Activated T-helper 17 cell treated with anti-CD3 and anti-CD28 coated beads, Interleukin-2, amount 50 U/mL, for 72 hours (primary cell): ENCODE measurements around the gene GTPBP3. TPM values are rescaled to one million over a fixed set of nuclear protein-coding genes. Genes with fewer than 3 reads are reported as not detected.

Source experiments
- ATAC-seq: fragments of 150-1000 bp; cut with Tn5 transposase; replicated peaks from 2 replicates; pipeline ENCODE4 v1.10.0; 2021; ENCODE audit warnings: mild to moderate bottlenecking, moderate library complexity
- H3K27ac Mint-ChIP-seq: one replicate; pipeline ENCODE4 v1.8.0; 2022; ENCODE audit warnings: mixed read lengths
- H3K27me3 Mint-ChIP-seq: one replicate; pipeline ENCODE4 v1.8.0; 2022; ENCODE audit warnings: mixed read lengths
- H3K36me3 Mint-ChIP-seq: one replicate; pipeline ENCODE4 v1.8.0; 2022; ENCODE audit warnings: low read depth, mild to moderate bottlenecking, mixed read lengths
- H3K4me1 Mint-ChIP-seq: one replicate; pipeline ENCODE4 v1.8.0; 2022; ENCODE audit warnings: mixed read lengths
- H3K4me3 Mint-ChIP-seq: one replicate; pipeline ENCODE4 v1.8.0; 2022; ENCODE audit warnings: mild to moderate bottlenecking, mixed read lengths
- H3K9me3 Mint-ChIP-seq: one replicate; pipeline ENCODE4 v1.8.0; 2022; ENCODE audit warnings: mixed read lengths
- total RNA-seq, 2 donors: library from RNA; stranded (reverse); gene quantifications; one replicate each; pipeline ENCODE4 v1.2.3, GENCODE V29; 2022

GTPBP3 gene
- total RNA-seq, 2 donors from 2014 or later, result 14.7 to 29.6 TPM

DNA sequence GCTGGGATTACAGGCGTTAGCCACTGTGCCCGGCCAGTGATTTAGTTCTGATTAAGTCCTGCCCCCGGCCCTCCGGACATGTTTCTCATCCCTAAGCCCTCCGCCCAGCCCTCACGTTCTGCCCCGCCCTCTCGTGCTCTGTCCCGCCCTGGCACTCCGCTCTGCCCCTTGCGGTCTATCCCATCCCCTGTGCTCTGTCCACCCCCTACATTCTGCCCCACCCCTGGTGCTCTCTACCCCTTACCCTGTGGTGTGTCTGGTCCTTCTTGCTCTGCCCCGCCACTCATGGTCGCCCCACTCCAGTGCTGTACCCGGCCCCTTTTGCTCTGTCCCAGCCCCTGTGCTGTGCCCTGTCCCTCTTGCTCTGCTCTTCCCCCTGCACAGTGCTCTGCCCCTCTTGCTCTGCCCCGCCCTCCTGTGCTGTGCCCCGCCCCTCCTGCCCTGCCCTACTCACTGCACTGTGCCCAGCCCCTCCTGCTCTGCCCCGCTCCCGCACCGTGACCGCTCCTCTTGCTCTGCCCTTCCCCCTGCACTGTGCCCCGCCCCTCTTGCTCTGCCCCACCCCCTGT is 3.0 kb downstream of the GTPBP3 start:
- Mint-ChIP-seq H3K9me3 (no peaks in the 10 kb centered on the region), H3K27me3 (no peaks in the 10 kb centered on the region), H3K27ac (no peak overlapping the region), H3K4me3 (no peak overlapping the region), H3K36me3 (no peaks in the 10 kb centered on the region), H3K4me1 (peaks cover 5% of the 10 kb centered on the region)
- no peak for ATAC-seq

DNA sequence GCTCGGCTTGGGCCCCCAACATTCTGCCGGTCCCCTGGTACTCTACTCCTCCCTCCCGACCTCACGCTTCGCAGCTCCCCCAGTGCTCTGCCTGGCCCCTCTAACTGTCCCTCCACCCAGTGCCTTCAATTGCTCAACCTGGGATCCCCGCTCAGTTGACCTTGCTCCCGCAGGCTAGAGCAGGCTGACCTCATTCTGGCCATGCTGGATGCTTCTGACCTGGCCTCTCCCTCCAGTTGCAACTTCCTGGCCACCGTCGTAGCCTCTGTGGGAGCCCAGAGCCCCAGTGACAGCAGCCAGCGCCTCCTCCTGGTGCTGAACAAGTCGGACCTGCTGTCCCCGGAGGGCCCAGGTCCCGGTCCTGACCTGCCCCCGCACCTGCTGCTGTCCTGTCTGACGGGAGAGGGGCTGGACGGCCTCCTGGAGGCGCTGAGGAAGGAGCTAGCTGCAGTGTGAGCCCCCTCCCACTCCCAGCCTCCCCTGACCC is 3.6 kb downstream of the GTPBP3 start:
- Mint-ChIP-seq H3K4me3 (no peak overlapping the region), H3K27me3 (no peaks in the 10 kb centered on the region), H3K27ac (no peak overlapping the region), H3K36me3 (no peaks in the 10 kb centered on the region), H3K4me1 (peaks cover 5% of the 10 kb centered on the region), H3K9me3 (no peaks in the 10 kb centered on the region)
- ATAC-seq, result no peak

DNA sequence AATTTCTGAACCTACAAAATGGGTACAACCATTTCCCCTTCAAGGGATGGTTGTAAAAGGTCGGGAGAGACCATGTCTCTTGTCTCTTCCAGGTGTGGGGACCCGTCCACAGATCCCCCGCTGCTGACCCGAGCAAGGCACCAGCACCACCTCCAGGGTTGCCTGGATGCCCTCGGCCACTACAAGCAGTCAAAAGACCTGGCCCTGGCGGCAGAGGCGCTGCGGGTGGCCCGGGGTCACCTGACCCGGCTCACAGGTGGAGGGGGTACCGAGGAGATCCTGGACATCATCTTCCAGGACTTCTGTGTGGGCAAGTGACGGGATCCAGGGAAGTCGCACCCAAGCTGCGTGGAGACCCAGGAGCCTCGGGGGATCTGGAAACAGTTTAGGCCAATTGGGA is 4.0 kb downstream of the GTPBP3 start:
- no peak overlapping the region for H3K4me3 Mint-ChIP-seq
- H3K36me3 Mint-ChIP-seq, result no peaks in the 10 kb centered on the region
- no peak overlapping the region for H3K27ac Mint-ChIP-seq
- ATAC-seq, result no peak
- peaks cover 10% of the 10 kb centered on the region for H3K4me1 Mint-ChIP-seq
- no peaks in the 10 kb centered on the region for H3K27me3 Mint-ChIP-seq
- H3K9me3 Mint-ChIP-seq, result no peaks in the 10 kb centered on the region

GRCh38 chr19:17341845-17342244 is 4.5 kb downstream of the GTPBP3 start:
- H3K27ac Mint-ChIP-seq, result no peak overlapping the region
- peaks cover 11% of the 10 kb centered on the region for H3K4me1 Mint-ChIP-seq
- no peaks in the 10 kb centered on the region for H3K36me3 Mint-ChIP-seq
- ATAC-seq, result no peak
- no peaks in the 10 kb centered on the region for H3K27me3 Mint-ChIP-seq
- H3K9me3 Mint-ChIP-seq, result no peaks in the 10 kb centered on the region
- no peak overlapping the region for H3K4me3 Mint-ChIP-seq

DNA sequence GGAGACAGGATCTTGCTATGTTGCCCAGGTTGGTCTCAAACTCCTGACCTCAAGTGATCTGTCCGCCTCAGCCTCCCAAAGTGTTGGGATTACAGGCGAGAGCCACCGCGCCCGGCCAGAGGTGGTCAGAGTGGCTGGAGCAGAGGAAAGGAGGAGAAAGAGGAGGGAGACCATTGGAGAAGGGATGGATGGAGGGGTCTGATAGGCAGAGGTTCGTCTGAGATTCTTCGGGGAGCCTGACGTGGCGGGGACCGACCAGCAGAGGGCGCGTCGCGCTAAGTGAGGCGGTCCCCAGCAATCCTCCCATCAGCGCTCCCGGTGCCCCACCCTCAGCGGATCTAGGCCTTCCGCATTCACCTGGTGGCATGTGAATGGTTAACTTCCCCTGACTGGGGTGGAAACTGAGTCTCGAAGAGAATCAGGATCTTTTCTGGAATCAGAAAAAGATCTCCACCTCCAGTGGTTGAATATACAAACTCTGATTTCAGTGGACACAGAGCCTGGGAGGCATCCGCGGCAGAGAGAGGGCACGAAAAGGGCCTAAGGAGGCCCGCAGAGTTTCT is 8.8 kb downstream of the GTPBP3 start:
- H3K27ac Mint-ChIP-seq, result peak overlapping the region; percentile 41
- H3K4me3 Mint-ChIP-seq, result no peak overlapping the region
- H3K36me3 Mint-ChIP-seq, result no peaks in the 10 kb centered on the region

DNA sequence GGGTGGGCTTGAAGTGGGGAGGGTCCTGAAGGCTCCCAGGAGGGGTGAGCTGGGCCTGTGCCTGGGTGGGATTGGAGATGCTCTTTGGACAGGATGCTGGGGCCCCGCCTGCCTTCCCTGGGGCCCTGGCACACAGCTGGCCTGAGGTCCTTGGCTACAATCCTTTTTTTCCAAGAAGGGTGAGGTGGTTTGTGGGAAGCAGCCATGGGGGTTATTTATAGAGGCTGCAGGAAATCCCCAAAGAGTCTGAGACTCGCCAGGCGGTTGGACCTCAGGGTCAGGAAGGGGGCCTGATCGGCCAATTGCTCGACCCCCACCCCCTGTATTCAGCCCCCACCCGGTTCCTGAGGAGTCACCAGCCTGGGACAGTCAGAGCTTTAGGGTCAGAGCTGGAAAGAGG is 10.0 kb downstream of the GTPBP3 start:
- H3K27me3 Mint-ChIP-seq, result peaks cover 13% of the 10 kb centered on the region

More for the DNA sequence above, 8.8 kb downstream of the GTPBP3 start:
- ATAC-seq, result peak; percentile 99
- H3K4me1 Mint-ChIP-seq, result peaks cover 6% of the 10 kb centered on the region
- H3K27me3 Mint-ChIP-seq, result peaks cover 9% of the 10 kb centered on the region
- no peaks in the 10 kb centered on the region for H3K9me3 Mint-ChIP-seq

GRCh38 chr19:17347877-17348276 is 10.5 kb downstream of the GTPBP3 start:
- ATAC-seq, result no peak
- Mint-ChIP-seq H3K4me3 (no peak overlapping the region), H3K4me1 (peaks cover 6% of the 10 kb centered on the region)

More for the DNA sequence above, 10.0 kb downstream of the GTPBP3 start:
- H3K4me1 Mint-ChIP-seq, result peaks cover 6% of the 10 kb centered on the region
- no peaks in the 10 kb centered on the region for H3K9me3 Mint-ChIP-seq
- H3K36me3 Mint-ChIP-seq, result no peaks in the 10 kb centered on the region
- ATAC-seq, result no peak
- H3K4me3 Mint-ChIP-seq, result no peak overlapping the region
- no peak overlapping the region for H3K27ac Mint-ChIP-seq

DNA sequence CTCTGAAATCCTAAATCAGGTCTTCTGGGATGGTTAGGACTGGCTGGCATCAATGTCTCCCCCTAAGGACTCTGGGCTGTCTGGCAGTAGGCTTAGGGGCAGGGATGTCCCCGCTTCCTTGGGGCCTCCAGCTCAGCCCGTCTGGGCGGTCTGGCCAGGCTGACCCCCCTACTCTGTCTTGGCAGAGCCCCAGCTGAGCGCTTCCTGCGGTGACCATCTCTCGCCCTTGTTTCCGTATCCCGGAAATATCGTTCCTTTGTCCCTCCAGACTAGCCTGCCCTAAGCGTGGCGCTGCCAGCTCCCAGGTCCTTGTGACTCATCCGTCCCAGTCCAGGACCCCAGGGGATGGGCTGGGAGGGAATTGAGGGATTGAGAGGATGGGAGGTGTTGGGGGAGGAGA is 11.3 kb downstream of the GTPBP3 start:
- no peak for ATAC-seq
- Mint-ChIP-seq H3K9me3 (no peaks in the 10 kb centered on the region), H3K4me1 (peaks cover 6% of the 10 kb centered on the region), H3K4me3 (no peak overlapping the region), H3K27ac (no peak overlapping the region), H3K36me3 (no peaks in the 10 kb centered on the region), H3K27me3 (peaks cover 20% of the 10 kb centered on the region)

More at GRCh38 chr19:17347877-17348276, 10.5 kb downstream of the GTPBP3 start:
- Mint-ChIP-seq H3K9me3 (no peaks in the 10 kb centered on the region), H3K27ac (no peak overlapping the region), H3K36me3 (no peaks in the 10 kb centered on the region), H3K27me3 (peaks cover 13% of the 10 kb centered on the region)

DNA sequence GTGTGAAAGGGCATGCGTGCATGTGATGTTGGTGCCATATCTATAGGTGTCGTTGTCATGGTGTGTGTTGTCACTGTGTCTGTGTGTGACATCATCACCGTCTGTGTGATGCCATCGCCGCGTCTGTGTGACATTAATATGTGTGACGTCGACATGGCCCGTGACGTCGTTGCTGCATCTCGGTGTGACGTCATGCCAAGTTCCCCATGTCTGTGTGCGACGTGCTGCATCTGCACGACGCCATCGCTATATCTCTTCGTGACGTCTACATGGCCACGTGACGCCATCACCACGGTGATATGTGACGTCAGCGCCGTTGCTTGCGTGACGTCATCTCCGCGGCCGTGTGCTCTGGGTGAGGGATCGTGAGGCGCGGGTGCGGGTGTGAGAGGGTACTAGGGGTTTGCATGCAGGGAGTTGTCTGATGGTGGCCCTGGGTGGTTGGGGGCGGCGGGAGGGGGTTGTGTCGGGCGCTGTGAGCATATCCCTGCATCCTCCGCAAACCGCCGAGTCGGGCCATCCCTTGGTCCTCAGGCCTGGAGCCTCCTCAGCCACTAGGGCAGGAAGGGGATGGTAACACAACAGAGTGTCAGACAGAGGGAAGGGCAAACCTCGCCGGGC is 14.6 kb downstream of the GTPBP3 start:
- Mint-ChIP-seq H3K27me3 (peaks cover 21% of the 10 kb centered on the region), H3K4me3 (no peak overlapping the region), H3K4me1 (no peaks in the 10 kb centered on the region), H3K9me3 (no peaks in the 10 kb centered on the region), H3K36me3 (no peaks in the 10 kb centered on the region), H3K27ac (no peak overlapping the region)
- ATAC-seq, result no peak

GRCh38 chr19:17352608-17353280 is 15.4 kb downstream of the GTPBP3 start:
- H3K36me3 Mint-ChIP-seq, result no peaks in the 10 kb centered on the region
- H3K4me1 Mint-ChIP-seq, result no peaks in the 10 kb centered on the region
- peaks cover 19% of the 10 kb centered on the region for H3K27me3 Mint-ChIP-seq
- no peak for ATAC-seq
- no peak overlapping the region for H3K4me3 Mint-ChIP-seq
- no peak overlapping the region for H3K27ac Mint-ChIP-seq
- H3K9me3 Mint-ChIP-seq, result no peaks in the 10 kb centered on the region

- no peaks in the 10 kb centered on the region for H3K9me3 Mint-ChIP-seq
- H3K4me3 Mint-ChIP-seq, result no peak overlapping the region
- H3K36me3 Mint-ChIP-seq, result no peaks in the 10 kb centered on the region
- no peak for ATAC-seq
- no peak overlapping the region for H3K27ac Mint-ChIP-seq
- H3K27me3 Mint-ChIP-seq, result peaks cover 16% of the 10 kb centered on the region
- no peaks in the 10 kb centered on the region for H3K4me1 Mint-ChIP-seq
Observed at GRCh38 chr19:17353386-17353785, 16.0 kb downstream of the GTPBP3 start.

GRCh38 chr19:17357078-17357666 is 19.8 kb downstream of the GTPBP3 start:
- H3K36me3 Mint-ChIP-seq, result no peaks in the 10 kb centered on the region
- H3K27me3 Mint-ChIP-seq, result peaks cover 8% of the 10 kb centered on the region
- no peak overlapping the region for H3K4me3 Mint-ChIP-seq
- H3K27ac Mint-ChIP-seq, result no peak overlapping the region
- ATAC-seq, result no peak
- H3K9me3 Mint-ChIP-seq, result no peaks in the 10 kb centered on the region
- H3K4me1 Mint-ChIP-seq, result no peaks in the 10 kb centered on the region

DNA sequence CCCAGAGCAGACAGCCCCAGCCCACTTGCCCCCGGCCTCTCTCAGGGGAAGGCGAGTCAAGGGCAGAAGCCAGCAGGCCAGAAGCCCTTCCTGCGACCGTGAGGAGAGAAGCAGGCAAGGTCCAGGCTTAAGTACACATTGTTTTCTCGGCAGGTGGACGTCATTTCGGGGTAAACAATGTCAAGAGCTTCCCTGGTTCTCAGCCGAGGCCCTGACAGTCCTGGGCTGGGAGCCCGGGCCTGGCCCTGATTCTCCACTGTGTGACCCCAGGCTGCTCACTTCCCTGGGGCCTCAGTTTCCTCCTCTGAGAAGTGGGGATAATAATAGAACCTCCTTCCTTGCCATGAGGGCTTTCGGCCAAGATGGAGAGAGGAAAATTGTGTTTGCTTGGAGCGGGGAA is 20.4 kb downstream of the GTPBP3 start:
- peaks cover 8% of the 10 kb centered on the region for H3K27me3 Mint-ChIP-seq
- no peaks in the 10 kb centered on the region for H3K4me1 Mint-ChIP-seq
- no peak overlapping the region for H3K4me3 Mint-ChIP-seq
- H3K27ac Mint-ChIP-seq, result no peak overlapping the region
- H3K9me3 Mint-ChIP-seq, result no peaks in the 10 kb centered on the region
- no peaks in the 10 kb centered on the region for H3K36me3 Mint-ChIP-seq
- ATAC-seq, result no peak

DNA sequence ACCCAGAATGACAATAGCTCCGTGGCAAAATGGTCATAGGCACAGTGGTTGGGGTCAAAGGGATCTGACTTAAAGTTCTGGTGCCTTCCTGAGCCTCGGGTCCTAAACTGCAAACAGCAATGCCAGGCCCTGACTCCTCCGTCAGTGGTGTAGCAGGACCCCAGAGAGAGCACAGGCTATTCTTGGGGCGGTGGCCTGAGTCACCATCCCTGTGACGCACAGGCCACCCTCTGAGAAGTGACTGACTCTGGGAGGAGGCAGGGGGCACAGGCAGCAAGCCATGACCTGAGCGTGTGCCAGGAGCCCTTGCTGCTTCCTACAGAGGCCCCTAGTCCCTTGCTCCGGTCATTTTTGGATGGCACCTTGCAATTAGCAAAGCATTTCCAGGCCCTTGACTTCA is 21.0 kb downstream of the GTPBP3 start:
- no peak for ATAC-seq
- Mint-ChIP-seq H3K27me3 (peaks cover 4% of the 10 kb centered on the region), H3K36me3 (no peaks in the 10 kb centered on the region), H3K27ac (no peak overlapping the region), H3K9me3 (no peaks in the 10 kb centered on the region), H3K4me1 (no peaks in the 10 kb centered on the region), H3K4me3 (no peak overlapping the region)
